ENCODE data around the gene DOK7.

DOK7 gene

GRCh38 chr4:3464911-3465697, 2.0 kb downstream of the DOK7 start:
- no peak for TF ChIP-seq CTCF (IDR thresholded peaks at IDR 0.05; ENCODE audit: borderline replicate concordance, insufficient read depth, low read depth, low read length)
- no peak overlapping the region for H3K4me3 ChIP-seq (ENCODE audit: low read depth, low read length)

- no peak for TF ChIP-seq CTCF (IDR thresholded peaks at IDR 0.05; ENCODE audit: borderline replicate concordance, insufficient read depth, low read depth, low read length)
- H3K4me3 ChIP-seq (ENCODE audit: low read depth, low read length), result no peak overlapping the region
Observed at GRCh38 chr4:3465698-3466671, 2.9 kb downstream of the DOK7 start.

- no peak overlapping the region for H3K4me3 ChIP-seq (ENCODE audit: low read depth, low read length)
- TF ChIP-seq CTCF (IDR thresholded peaks at IDR 0.05; ENCODE audit: borderline replicate concordance, insufficient read depth, low read depth, low read length), result no peak
Observed at GRCh38 chr4:3466691-3467600, 3.8 kb downstream of the DOK7 start.

GRCh38 chr4:3467601-3468031, 4.5 kb downstream of the DOK7 start:
- no peak overlapping the region for H3K4me3 ChIP-seq (ENCODE audit: low read depth, low read length)
- TF ChIP-seq CTCF (IDR thresholded peaks at IDR 0.05; ENCODE audit: borderline replicate concordance, insufficient read depth, low read depth, low read length), result no peak

GRCh38 chr4:3468154-3468553, 5.0 kb downstream of the DOK7 start:
- no peak overlapping the region for H3K4me3 ChIP-seq (ENCODE audit: low read depth, low read length)
- no peak for TF ChIP-seq CTCF (IDR thresholded peaks at IDR 0.05; ENCODE audit: borderline replicate concordance, insufficient read depth, low read depth, low read length)

- no peak for TF ChIP-seq CTCF (IDR thresholded peaks at IDR 0.05; ENCODE audit: borderline replicate concordance, insufficient read depth, low read depth, low read length)
- H3K4me3 ChIP-seq (ENCODE audit: low read depth, low read length), result no peak overlapping the region
Observed at GRCh38 chr4:3468804-3469203, 5.7 kb downstream of the DOK7 start.

Measured in GM12875 (cell line).